ENCODE data around the gene REEP1. TPM values are rescaled to one million over a fixed set of nuclear protein-coding genes. Genes with fewer than 3 reads are reported as not detected.

REEP1 gene
- total RNA-seq, 1 donor from 2014 or later = 6.4 TPM

- H3K27me3 ChIP-seq = no peaks in the 10 kb centered on the region
- H3K9me3 ChIP-seq = no peaks in the 10 kb centered on the region
- H3K27ac ChIP-seq = no peak overlapping the region
- intact Hi-C loops (cut with DNase I) = no loop called here
- no peaks in the 10 kb centered on the region for H3K36me3 ChIP-seq
- H3K4me3 ChIP-seq = no peak overlapping the region
- no peak for TF ChIP-seq CTCF (IDR thresholded peaks at IDR 0.05)
- H3K4me1 ChIP-seq = peaks cover 0 to under 1% of the 10 kb centered on the region in 2 donors
- DNase-seq (ENCODE audit: low spot score in 2 of 2) = no peak
These were observed 46.7 kb downstream of the REEP1 start for GRCh38 chr2:86290596-86291327.

GRCh38 chr2:86286516-86286915 is 50.9 kb downstream of the REEP1 start:
- intact Hi-C loops (cut with DNase I) = no loop called here
- Histone ChIP-seq H3K4me3 (no peak overlapping the region), H3K27me3 (no peaks in the 10 kb centered on the region), H3K4me1 (peaks cover 0 to 13% of the 10 kb centered on the region in 2 donors), H3K9me3 (no peaks in the 10 kb centered on the region), H3K27ac (no peak overlapping the region), H3K36me3 (no peaks in the 10 kb centered on the region)
- no peak for DNase-seq (ENCODE audit: low spot score in 2 of 2)
- no peak for TF ChIP-seq CTCF (IDR thresholded peaks at IDR 0.05)

GRCh38 chr2:86285981-86286380 is 51.4 kb downstream of the REEP1 start:
- Histone ChIP-seq H3K9me3 (no peaks in the 10 kb centered on the region), H3K27me3 (no peaks in the 10 kb centered on the region), H3K27ac (no peak overlapping the region), H3K4me3 (no peak overlapping the region), H3K36me3 (no peaks in the 10 kb centered on the region), H3K4me1 (peaks cover 0 to 13% of the 10 kb centered on the region in 2 donors)
- TF ChIP-seq CTCF (IDR thresholded peaks at IDR 0.05) = no peak
- DNase-seq (ENCODE audit: low spot score in 2 of 2) = no peak
- intact Hi-C loops (cut with DNase I) = no loop called here

- Histone ChIP-seq H3K4me3 (no peak overlapping the region), H3K4me1 (peaks cover 0 to 13% of the 10 kb centered on the region in 2 donors), H3K9me3 (no peaks in the 10 kb centered on the region), H3K36me3 (no peaks in the 10 kb centered on the region), H3K27me3 (no peaks in the 10 kb centered on the region), H3K27ac (no peak overlapping the region)
- DNase-seq (ENCODE audit: low spot score in 2 of 2) = no peak
- intact Hi-C loops (cut with DNase I) = no loop called here
- no peak for TF ChIP-seq CTCF (IDR thresholded peaks at IDR 0.05)
These were observed 51.9 kb downstream of the REEP1 start for GRCh38 chr2:86285571-86285970.

GRCh38 chr2:86284987-86285386 is 52.4 kb downstream of the REEP1 start:
- no peak for TF ChIP-seq CTCF (IDR thresholded peaks at IDR 0.05)
- H3K9me3 ChIP-seq = no peaks in the 10 kb centered on the region
- H3K4me1 ChIP-seq = peaks cover 0 to 13% of the 10 kb centered on the region in 2 donors
- H3K36me3 ChIP-seq = no peaks in the 10 kb centered on the region
- intact Hi-C loops (cut with DNase I) = loop anchor here (5.0 kb wide), 1 partner anchor 38 kb away; no protein-coding TSS in a partner anchor
- no peak overlapping the region for H3K4me3 ChIP-seq
- H3K27ac ChIP-seq = peak overlapping the region; percentile 29 to 36
- DNase-seq (ENCODE audit: low spot score in 2 of 2) = no peak
- H3K27me3 ChIP-seq = no peaks in the 10 kb centered on the region
